GM23248 (cell line): ENCODE measurements around the gene ZFY.

ENCODE experiments used
- EZH2 ChIP-seq: fragments of 200-600 bp; sonication (generic); IDR thresholded peaks from 2 replicates; pipeline ENCODE4 v1.6.1; 2018; ENCODE audit warnings: antibody characterized with exemption, mild to moderate bottlenecking; ENCODE audit not compliant: insufficient read depth, poor library complexity, severe bottlenecking
- EZH2phosphoT487 ChIP-seq: fragments of 200-600 bp; sonication (generic); IDR thresholded peaks from 2 replicates; pipeline ENCODE4 v1.6.1; 2018; ENCODE audit warnings: antibody characterized with exemption, moderate library complexity, mild to moderate bottlenecking, low read depth; ENCODE audit not compliant: insufficient read depth

DNA sequence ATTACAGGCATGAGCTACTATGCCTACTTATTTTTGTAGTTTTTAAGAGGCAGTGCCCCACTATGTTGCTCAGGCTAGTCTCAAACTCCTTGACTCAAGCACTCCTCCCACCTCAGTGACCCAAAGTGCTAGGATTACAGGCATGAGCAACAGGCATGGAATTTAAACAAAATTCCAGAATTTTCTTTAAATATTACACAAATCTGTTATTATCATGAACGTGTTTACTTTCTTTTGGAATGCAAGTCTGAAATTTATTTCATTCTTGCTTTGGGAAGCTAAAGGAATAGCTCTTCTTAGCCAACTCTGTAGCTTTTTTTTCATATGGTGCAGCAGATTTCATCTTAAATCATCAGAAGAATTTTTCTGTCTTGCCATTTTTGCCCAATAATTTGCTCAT lies 27.8 kb upstream of the ZFY start:
- TF ChIP-seq EZH2phosphoT487 (no peak), EZH2 (no peak)
